Erythroblast (primary cell): ENCODE results near the gene P2RX4.
A peak's percentile ranks its signal among the peaks of the same experiment; 100 is the strongest.
"Not testable (repeated sequence)": the region's sequence is repeated elsewhere in the genome, so short reads cannot be mapped to it uniquely, and the experiment has no call there.

Source experiments
- DNase-seq, 2 experiments: peaks; one replicate each; lab custom pipeline; 2025; lab: John Stamatoyannopoulos, UW
- GATA1 ChIP-seq: IDR thresholded peaks from 2 replicates; pipeline ENCODE4 v1.6.1; 2011; ENCODE audit warnings: low read depth, mild to moderate bottlenecking, control low read depth, low read length, moderate library complexity
- POLR2A ChIP-seq: IDR thresholded peaks from 2 replicates; pipeline ENCODE4 v1.6.1; 2011; ENCODE audit warnings: mild to moderate bottlenecking, low read length

The P2RX4 gene

GRCh38 chr12:121202407-121203355 is 7.2 kb upstream of the P2RX4 start:
- TF ChIP-seq GATA1 (no peak), POLR2A (no peak)
- peak; percentile 74 to 88 for DNase-seq

GRCh38 chr12:121203482-121203881 is 6.4 kb upstream of the P2RX4 start:
- no peak for TF ChIP-seq GATA1
- TF ChIP-seq POLR2A = no peak
- DNase-seq = no peak

DNA sequence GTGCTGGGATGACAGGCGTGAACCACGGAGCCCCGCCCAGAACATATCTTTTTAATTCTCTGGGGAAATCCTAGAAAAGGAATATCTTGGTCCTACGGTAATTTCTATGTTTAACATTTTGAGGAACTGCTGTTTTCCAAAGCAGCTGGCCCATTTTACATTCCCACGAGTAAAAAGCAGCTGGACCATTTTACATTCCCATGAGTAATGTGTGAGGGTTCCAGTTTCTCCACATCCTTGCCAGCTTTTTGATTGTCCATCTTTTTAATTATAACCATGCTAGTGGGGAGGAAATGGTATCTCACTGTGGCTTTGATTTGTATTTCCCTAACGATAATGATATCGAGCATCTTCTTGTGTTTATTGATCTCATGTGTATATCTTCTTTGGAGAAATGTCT is 4.4 kb upstream of the P2RX4 start:
- TF ChIP-seq POLR2A (no peak), GATA1 (no peak)
- DNase-seq = no peak

DNA sequence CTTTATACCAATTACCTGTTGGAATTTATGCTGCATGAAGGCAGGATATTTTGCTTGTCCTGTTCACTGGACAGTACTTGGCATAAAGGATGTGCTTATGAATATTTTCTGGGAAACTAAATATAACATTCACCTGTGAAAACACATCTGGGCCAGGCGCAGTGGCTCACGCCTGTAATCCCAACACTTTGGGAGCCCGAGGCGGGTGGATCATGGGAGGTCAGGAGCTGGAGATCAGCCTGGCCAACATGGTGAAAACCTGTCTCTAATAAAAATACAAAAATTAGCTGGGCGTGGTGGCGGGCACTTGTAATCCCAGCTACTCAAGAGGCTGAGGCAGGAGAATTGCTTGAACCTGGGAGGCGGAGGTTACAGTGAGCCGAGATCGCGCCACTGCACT is 1.4 kb upstream of the P2RX4 start:
- not testable (repeated sequence) for DNase-seq

- DNase-seq = no peak
- TF ChIP-seq POLR2A (no peak), GATA1 (no peak)
These were observed 708 bp upstream of the P2RX4 start for GRCh38 chr12:121209221-121209620.

DNA sequence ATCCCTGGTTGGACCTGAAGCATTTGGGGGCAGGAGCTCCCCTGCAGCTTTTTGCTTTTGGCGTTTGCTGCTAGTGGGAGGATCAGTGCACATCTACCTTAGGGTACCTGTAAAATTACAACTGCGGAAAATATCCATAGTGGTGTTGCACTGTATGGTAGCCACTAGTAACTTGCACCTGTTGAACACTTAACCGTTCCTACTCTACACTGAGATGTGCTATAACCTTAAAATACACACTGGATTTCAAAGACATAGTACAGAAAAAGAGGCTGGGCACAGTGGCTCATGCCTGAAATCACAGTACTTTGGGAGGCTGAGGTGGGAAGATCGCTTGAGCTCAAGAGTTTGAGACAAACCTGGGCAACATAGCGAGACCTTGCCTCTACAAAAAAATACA is 2.9 kb downstream of the P2RX4 start:
- TF ChIP-seq GATA1 (no peak), POLR2A (no peak)
- DNase-seq = no peak

DNA sequence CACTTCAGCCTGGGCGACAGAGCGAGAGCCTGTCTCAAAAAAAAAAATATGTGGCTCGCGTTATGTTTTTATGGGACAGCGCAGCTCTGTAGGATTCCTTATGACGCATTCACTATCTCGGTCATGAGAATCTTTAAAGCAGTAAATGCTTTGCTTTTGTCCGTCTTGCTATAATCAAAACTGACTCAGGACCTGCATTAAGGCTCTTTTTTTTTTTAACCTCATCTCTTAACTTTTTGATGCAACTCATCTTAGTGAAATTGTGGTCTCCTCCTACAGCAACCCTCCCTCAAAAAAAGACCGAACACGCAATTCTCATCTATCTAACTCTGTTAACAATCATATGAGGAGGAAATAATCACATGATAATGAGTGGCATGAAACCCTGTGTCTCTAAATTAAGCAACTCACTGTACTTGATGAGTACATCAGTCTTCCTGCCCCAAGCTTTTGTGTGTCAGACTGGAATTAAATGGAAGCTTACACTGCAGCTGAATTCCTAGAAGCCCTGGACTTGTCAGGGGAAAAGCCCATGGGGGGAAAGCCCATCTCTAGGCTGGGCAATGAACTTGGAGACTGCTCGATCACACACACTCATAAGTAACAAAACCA is 4.3 kb downstream of the P2RX4 start:
- no peak for DNase-seq
- TF ChIP-seq GATA1 (no peak), POLR2A (no peak)

DNA sequence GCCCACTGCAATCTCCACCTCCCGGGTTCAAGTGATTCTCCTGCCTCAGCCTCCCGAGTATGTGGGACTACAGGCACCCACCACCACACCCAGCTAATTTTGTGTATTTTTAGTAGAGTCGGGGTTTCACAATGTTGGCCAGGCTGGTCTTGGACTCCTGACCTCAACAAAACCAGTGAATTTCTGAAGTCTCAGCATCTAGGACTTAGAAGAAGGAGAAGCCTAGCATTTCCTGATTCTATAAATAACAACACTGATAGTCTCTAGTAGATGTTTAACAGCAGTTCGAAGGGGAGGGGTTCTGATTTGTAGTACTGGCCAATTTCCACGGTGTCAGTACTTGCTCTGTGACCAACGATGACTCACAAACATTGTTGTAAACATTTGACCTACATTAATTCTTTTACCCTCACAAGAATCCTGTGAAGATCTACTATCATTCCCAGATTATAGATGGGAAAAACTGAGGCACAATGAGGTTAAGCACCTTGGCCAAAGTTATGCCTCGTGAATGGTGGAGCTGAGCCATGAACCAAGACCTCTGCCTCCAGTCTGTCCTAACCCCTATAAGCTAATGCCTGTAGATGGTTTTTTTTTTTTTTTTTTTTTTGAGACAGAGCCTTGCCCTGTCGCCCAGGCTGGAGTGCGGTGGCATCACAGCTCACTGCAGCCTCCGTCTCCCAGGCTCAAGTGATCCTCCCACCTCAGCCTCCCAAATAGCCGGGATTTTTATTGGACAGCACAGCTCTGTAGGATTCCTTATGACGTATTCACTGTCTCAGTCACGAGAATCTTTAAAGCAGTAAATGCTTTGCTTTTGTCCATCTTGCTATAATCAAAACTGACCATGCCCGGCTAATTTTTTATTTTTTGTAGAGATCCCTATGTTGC is 5.2 kb downstream of the P2RX4 start:
- DNase-seq = no peak
- TF ChIP-seq POLR2A (no peak), GATA1 (no peak)

- DNase-seq = no peak
- TF ChIP-seq POLR2A = no peak
- TF ChIP-seq GATA1 = no peak
These were observed 6.2 kb downstream of the P2RX4 start for GRCh38 chr12:121216102-121216501.

DNA sequence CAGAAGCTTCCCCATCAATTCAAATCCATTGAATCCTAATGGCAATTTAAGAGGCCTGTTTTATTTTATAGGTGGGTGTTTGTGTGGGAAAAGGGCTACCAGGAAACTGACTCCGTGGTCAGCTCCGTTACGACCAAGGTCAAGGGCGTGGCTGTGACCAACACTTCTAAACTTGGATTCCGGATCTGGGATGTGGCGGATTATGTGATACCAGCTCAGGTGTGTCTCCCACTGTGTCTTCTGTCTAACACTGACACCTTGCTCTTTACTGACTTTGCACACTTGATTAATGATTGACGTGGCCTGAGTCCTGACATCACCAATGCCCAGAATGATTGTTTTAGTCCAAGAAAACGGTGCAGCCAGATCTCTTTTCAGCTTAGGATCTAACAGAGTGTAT is 7.1 kb downstream of the P2RX4 start:
- DNase-seq = no peak
- TF ChIP-seq GATA1 = no peak
- TF ChIP-seq POLR2A = no peak

GRCh38 chr12:121217761-121218160 is 7.8 kb downstream of the P2RX4 start:
- TF ChIP-seq GATA1 = no peak
- no peak for TF ChIP-seq POLR2A
- no peak for DNase-seq

- DNase-seq = peak in 1 of 2 experiments; percentile 21
- no peak for TF ChIP-seq POLR2A
- no peak for TF ChIP-seq GATA1
These were observed 8.8 kb downstream of the P2RX4 start for GRCh38 chr12:121218588-121219352.

DNA sequence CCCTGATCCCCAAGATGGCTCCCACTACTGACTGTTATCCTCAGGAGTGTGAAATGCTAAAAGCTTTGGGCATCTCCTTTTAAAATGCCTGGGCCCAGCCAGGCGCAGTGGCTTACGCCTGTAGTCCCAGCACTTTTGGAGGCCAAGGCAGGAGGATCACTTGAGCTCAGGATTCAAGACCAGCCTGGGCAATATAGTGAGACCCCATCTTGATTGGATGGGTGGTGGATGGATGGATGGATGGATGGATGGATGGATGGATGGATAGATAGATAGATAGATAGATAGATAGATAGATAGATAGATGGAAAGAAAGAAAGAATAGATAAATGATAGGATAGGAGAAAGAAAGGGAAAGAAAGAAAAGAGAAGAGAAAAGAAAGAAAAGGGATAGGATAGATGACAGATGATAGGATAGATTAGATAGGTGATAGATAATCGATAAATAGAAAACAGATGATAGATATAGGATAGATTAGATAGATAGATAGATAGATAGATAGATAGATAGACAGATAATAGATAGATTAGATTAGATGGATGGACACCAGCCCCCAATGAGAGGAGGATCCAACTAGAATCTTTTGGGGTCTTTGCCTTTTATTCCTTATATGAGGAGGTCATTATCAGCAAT is 9.5 kb downstream of the P2RX4 start:
- TF ChIP-seq POLR2A (no peak), GATA1 (no peak)
- DNase-seq = no peak
